ENCODE measurements around the gene GATA5. TPM values are rescaled to one million over a fixed set of nuclear protein-coding genes. Genes with fewer than 3 reads are reported as not detected.

Gene GATA5
- polyA plus RNA-seq, 1 of the 3 experiments (the other 2 are of a cell fraction): not detected

DNA sequence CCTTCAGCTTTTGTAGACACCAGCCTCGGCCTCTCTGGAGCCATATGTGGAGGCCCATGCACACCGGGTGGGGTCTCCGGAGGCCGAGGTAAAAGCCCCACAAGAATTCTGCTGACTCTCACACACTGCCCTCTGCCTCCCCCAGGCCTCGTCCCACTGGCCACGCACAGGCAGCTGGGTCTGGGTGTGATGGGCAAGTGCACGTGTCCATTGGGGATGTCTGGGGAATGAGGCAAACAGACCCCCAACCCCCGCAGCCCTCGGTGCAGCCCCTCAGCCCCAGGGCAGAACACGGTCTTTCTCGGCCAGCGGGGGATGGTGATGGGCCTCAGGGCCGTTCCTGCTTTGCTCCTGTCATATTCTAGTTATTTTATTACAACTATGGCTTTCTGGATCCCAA is 44.0 kb upstream of the GATA5 start:
- TF ChIP-seq NFIC (IDR thresholded peaks at IDR 0.05; ENCODE audit: borderline replicate concordance) (no peak), GATA2 (CRISPR knock-in tag; IDR thresholded peaks at IDR 0.05) (no peak), RCOR1 (IDR thresholded peaks at IDR 0.05; ENCODE audit: low read length) (no peak), MEF2A (IDR thresholded peaks at IDR 0.05; ENCODE audit: borderline replicate concordance, low read depth) (no peak)
- TF ChIP-seq, protein P1, sequence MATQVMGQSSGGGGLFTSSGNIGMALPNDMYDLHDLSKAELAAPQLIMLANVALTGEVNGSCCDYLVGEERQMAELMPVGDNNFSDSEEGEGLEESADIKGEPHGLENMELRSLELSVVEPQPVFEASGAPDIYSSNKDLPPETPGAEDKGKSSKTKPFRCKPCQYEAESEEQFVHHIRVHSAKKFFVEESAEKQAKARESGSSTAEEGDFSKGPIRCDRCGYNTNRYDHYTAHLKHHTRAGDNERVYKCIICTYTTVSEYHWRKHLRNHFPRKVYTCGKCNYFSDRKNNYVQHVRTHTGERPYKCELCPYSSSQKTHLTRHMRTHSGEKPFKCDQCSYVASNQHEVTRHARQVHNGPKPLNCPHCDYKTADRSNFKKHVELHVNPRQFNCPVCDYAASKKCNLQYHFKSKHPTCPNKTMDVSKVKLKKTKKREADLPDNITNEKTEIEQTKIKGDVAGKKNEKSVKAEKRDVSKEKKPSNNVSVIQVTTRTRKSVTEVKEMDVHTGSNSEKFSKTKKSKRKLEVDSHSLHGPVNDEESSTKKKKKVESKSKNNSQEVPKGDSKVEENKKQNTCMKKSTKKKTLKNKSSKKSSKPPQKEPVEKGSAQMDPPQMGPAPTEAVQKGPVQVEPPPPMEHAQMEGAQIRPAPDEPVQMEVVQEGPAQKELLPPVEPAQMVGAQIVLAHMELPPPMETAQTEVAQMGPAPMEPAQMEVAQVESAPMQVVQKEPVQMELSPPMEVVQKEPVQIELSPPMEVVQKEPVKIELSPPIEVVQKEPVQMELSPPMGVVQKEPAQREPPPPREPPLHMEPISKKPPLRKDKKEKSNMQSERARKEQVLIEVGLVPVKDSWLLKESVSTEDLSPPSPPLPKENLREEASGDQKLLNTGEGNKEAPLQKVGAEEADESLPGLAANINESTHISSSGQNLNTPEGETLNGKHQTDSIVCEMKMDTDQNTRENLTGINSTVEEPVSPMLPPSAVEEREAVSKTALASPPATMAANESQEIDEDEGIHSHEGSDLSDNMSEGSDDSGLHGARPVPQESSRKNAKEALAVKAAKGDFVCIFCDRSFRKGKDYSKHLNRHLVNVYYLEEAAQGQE (IDR thresholded peaks at IDR 0.05; ENCODE audit: low read depth, low read length): no peak
- TF ChIP-seq, protein P2, sequence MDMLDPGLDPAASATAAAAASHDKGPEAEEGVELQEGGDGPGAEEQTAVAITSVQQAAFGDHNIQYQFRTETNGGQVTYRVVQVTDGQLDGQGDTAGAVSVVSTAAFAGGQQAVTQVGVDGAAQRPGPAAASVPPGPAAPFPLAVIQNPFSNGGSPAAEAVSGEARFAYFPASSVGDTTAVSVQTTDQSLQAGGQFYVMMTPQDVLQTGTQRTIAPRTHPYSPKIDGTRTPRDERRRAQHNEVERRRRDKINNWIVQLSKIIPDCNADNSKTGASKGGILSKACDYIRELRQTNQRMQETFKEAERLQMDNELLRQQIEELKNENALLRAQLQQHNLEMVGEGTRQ (IDR thresholded peaks at IDR 0.05; ENCODE audit: borderline replicate concordance, low read depth, low read length): no peak
- Histone ChIP-seq H3K36me3 (replicated peaks in 1 of 2; ENCODE audit: control insufficient read depth in 1 of 2, insufficient read depth in 2 of 2, low read length in 1 of 2) (no peaks in the 10 kb centered on the region), H3F3A (replicated peaks; ENCODE audit: insufficient read depth) (no peaks in the 10 kb centered on the region), H3K27me3 (ENCODE audit: insufficient read depth) (no peaks in the 10 kb centered on the region), H3K4me3 (ENCODE audit: low read depth in 2 of 2, low read length in 1 of 2) (no peak overlapping the region), H4K20me1 (ENCODE audit: insufficient read depth) (no peaks in the 10 kb centered on the region), H3K4me1 (ENCODE audit: control insufficient read depth in 1 of 2, insufficient read depth in 2 of 2, low read depth in 1 of 2, low read length in 1 of 2) (peaks cover 0 to 8% of the 10 kb centered on the region in 2 experiments; a peak in 1 of 4 replicates), H3K27ac (ENCODE audit: low read depth in 2 of 2, low read length in 1 of 2) (no peak overlapping the region), H3K4me2 (no peak overlapping the region), H3K9me2 (no peaks in the 10 kb centered on the region), H2AFZ (ENCODE audit: low read depth) (no peak overlapping the region), H3K9me3 (no peaks in the 10 kb centered on the region), H3K9ac (no peak overlapping the region), H3K79me2 (ENCODE audit: insufficient read depth) (no peaks in the 10 kb centered on the region)
- ChIA-PET CTCF (interaction anchor here (0.6 to 1.3 kb wide), 2 partner anchors 97 to 272 kb away, joined by 3 to 5 read pairs; no protein-coding TSS in a partner anchor), POLR2A (no interaction called here)
- WGBS (ENCODE audit: low lambda C conversion rate): 51% methylated on average over 11 of the region's 13 CpGs
- DNase-seq: no peak

- no peak overlapping the region for H2AFZ ChIP-seq (ENCODE audit: low read depth)
- no peak overlapping the region for H3K4me2 ChIP-seq
- DNase-seq: no peak
- H3K9me2 ChIP-seq: no peaks in the 10 kb centered on the region
- no peak overlapping the region for H3K9ac ChIP-seq
- WGBS (ENCODE audit: low lambda C conversion rate): 72% methylated on average over 9 of the region's 18 CpGs
- CTCF ChIA-PET: interaction anchor here (1.1 to 1.3 kb wide), 2 partner anchors 11 to 98 kb away, joined by 3 to 5 read pairs; no protein-coding TSS in a partner anchor
- H3K9me3 ChIP-seq: no peaks in the 10 kb centered on the region
- TF ChIP-seq, protein P3, sequence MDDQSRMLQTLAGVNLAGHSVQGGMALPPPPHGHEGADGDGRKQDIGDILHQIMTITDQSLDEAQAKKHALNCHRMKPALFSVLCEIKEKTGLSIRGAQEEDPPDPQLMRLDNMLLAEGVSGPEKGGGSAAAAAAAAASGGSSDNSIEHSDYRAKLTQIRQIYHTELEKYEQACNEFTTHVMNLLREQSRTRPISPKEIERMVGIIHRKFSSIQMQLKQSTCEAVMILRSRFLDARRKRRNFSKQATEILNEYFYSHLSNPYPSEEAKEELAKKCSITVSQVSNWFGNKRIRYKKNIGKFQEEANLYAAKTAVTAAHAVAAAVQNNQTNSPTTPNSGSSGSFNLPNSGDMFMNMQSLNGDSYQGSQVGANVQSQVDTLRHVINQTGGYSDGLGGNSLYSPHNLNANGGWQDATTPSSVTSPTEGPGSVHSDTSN (IDR thresholded peaks at IDR 0.05): no peak
- no peak for TF ChIP-seq NFIC (IDR thresholded peaks at IDR 0.05; ENCODE audit: borderline replicate concordance)
- no peak for TF ChIP-seq YY1 (IDR thresholded peaks at IDR 0.05; ENCODE audit: low read depth)
- TF ChIP-seq RAD21 (IDR thresholded peaks at IDR 0.05; ENCODE audit: low read length): no peak
- TF ChIP-seq, protein P4, sequence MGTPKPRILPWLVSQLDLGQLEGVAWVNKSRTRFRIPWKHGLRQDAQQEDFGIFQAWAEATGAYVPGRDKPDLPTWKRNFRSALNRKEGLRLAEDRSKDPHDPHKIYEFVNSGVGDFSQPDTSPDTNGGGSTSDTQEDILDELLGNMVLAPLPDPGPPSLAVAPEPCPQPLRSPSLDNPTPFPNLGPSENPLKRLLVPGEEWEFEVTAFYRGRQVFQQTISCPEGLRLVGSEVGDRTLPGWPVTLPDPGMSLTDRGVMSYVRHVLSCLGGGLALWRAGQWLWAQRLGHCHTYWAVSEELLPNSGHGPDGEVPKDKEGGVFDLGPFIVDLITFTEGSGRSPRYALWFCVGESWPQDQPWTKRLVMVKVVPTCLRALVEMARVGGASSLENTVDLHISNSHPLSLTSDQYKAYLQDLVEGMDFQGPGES (IDR thresholded peaks at IDR 0.05; ENCODE audit: low read depth, low read length): no peak
- no peak for TF ChIP-seq MXI1 (IDR thresholded peaks at IDR 0.05; ENCODE audit: low read depth, low read length)
- no peak for TF ChIP-seq POLR2AphosphoS5 (IDR thresholded peaks at IDR 0.05; ENCODE audit: low read depth, low read length)
- no peak for TF ChIP-seq TCF12 (IDR thresholded peaks at IDR 0.05)
- TF ChIP-seq, protein P2 (IDR thresholded peaks at IDR 0.05; ENCODE audit: borderline replicate concordance, low read depth, low read length): no peak
- no peak for TF ChIP-seq SMC3 (IDR thresholded peaks at IDR 0.05; ENCODE audit: low read depth, low read length)
- no peak overlapping the region for H3K27ac ChIP-seq (ENCODE audit: low read depth in 2 of 2, low read length in 1 of 2)
- no peaks in the 10 kb centered on the region for H4K20me1 ChIP-seq (ENCODE audit: insufficient read depth)
- H3K27me3 ChIP-seq (ENCODE audit: insufficient read depth): no peaks in the 10 kb centered on the region
- no peak overlapping the region for H3K4me3 ChIP-seq (ENCODE audit: low read depth in 2 of 2, low read length in 1 of 2)
- peaks cover 0 to 5% of the 10 kb centered on the region in 2 experiments; a peak in 1 of 4 replicates for H3K4me1 ChIP-seq (ENCODE audit: control insufficient read depth in 1 of 2, insufficient read depth in 2 of 2, low read depth in 1 of 2, low read length in 1 of 2)
- POLR2A ChIA-PET: no interaction called here
- H3F3A ChIP-seq (replicated peaks; ENCODE audit: insufficient read depth): no peaks in the 10 kb centered on the region
- H3K36me3 ChIP-seq (replicated peaks in 1 of 2; ENCODE audit: control insufficient read depth in 1 of 2, insufficient read depth in 2 of 2, low read length in 1 of 2): no peaks in the 10 kb centered on the region
- no peaks in the 10 kb centered on the region for H3K79me2 ChIP-seq (ENCODE audit: insufficient read depth)
These were observed 43.1 kb upstream of the GATA5 start for GRCh38 chr20:62518911-62519310.
